ENCODE results near the gene DYNC2I2. TPM values are rescaled to one million over a fixed set of nuclear protein-coding genes. Genes with fewer than 3 reads are reported as not detected.

The DYNC2I2 gene
- 92.7 to 147 TPM (median 145 TPM) in 5 replicates for total RNA-seq (2022; extraction: Qiagen RNA extraction)

GRCh38 chr9:128656416-128657343 lies at the start of gene DYNC2I2:
TSS of gene DYNC2I2 (minus strand) at chr9:128656847. CDS start at chr9:128656726, 121 bp downstream.

GRCh38 chr9:128702445-128702948 lies 45.9 kb upstream of the DYNC2I2 start, which contains the start of gene PKN3:
TSS of gene PKN3 (plus strand) at chr9:128702503. CDS start at chr9:128702916, 413 bp downstream.

GRCh38 chr9:128688501-128689292 lies 32.0 kb upstream of the DYNC2I2 start, which contains the start of gene SET:
TSS of gene SET (plus strand) at chr9:128689222. CDS start at chr9:128689583, 361 bp downstream.

Other genes with a start within 250 kb of the DYNC2I2 start
- 32.0 to 43.1 TPM (median 38.8 TPM) in 5 replicates for gene CERCAM, start 236.0 kb downstream of the DYNC2I2 start, total RNA-seq (2022; extraction: Qiagen RNA extraction)
- 26.0 to 31.1 TPM (median 28.6 TPM) in 5 replicates for gene ODF2, start 200.8 kb downstream of the DYNC2I2 start, total RNA-seq (2022; extraction: Qiagen RNA extraction)
- 28.7 to 31.7 TPM (median 30.8 TPM) in 5 replicates for gene GLE1, start 152.1 kb downstream of the DYNC2I2 start, total RNA-seq (2022; extraction: Qiagen RNA extraction)
- 142 to 153 TPM (median 151 TPM) in 5 replicates for gene SPTAN1, start 104.3 kb downstream of the DYNC2I2 start, total RNA-seq (2022; extraction: Qiagen RNA extraction)
- gene SET, start 32.4 kb upstream of the DYNC2I2 start, total RNA-seq (2022; extraction: Qiagen RNA extraction), result 387 to 607 TPM (median 394 TPM) in 5 replicates
- gene PKN3, start 45.7 kb upstream of the DYNC2I2 start, total RNA-seq (2022; extraction: Qiagen RNA extraction), result 11.0 to 19.9 TPM (median 15.3 TPM) in 5 replicates
- 60.2 to 98.7 TPM (median 96.0 TPM) in 5 replicates for gene ZDHHC12, start 67.3 kb upstream of the DYNC2I2 start, total RNA-seq (2022; extraction: Qiagen RNA extraction)
- 11.2 to 18.4 TPM (median 16.6 TPM) in 5 replicates for gene ZER1, start 115.1 kb upstream of the DYNC2I2 start, total RNA-seq (2022; extraction: Qiagen RNA extraction)
- 20.5 to 24.0 TPM (median 21.2 TPM) in 5 replicates for gene TBC1D13, start 130.4 kb upstream of the DYNC2I2 start, total RNA-seq (2022; extraction: Qiagen RNA extraction)
- 15.4 to 33.8 TPM (median 31.7 TPM) in 5 replicates for gene ENDOG, start 161.7 kb upstream of the DYNC2I2 start, total RNA-seq (2022; extraction: Qiagen RNA extraction)
- gene SPOUT1, start 172.9 kb upstream of the DYNC2I2 start, total RNA-seq (2022; extraction: Qiagen RNA extraction), result 22.9 to 50.2 TPM (median 44.3 TPM) in 5 replicates
- 8.4 to 10.0 TPM (median 9.5 TPM) in 5 replicates for gene KYAT1, start 225.1 kb upstream of the DYNC2I2 start, total RNA-seq (2022; extraction: Qiagen RNA extraction)
- 41.0 to 52.8 TPM (median 50.0 TPM) in 5 replicates for gene LRRC8A, start 225.3 kb upstream of the DYNC2I2 start, total RNA-seq (2022; extraction: Qiagen RNA extraction)

Data from A549 treated with CORT108297 at 1 μM for 4 hours (cell line).